HL-60 (cell line): ENCODE data around the gene COQ10B.

Experiments used
- CTCF ChIP-seq: IDR thresholded peaks from one replicate; pipeline ENCODE4 v1.5.1; 2011; ENCODE audit warnings: low read length, control low read depth, inconsistent platforms; ENCODE audit not compliant: insufficient read depth
- GABPA ChIP-seq: IDR thresholded peaks from 2 replicates; pipeline ENCODE4 v1.6.1; 2012; ENCODE audit warnings: low read depth
- POLR2AphosphoS5 ChIP-seq: IDR thresholded peaks from 2 replicates; pipeline ENCODE4 v1.6.1; 2012; ENCODE audit warnings: low read depth
- REST ChIP-seq: IDR thresholded peaks from 2 replicates; pipeline ENCODE4 v1.6.1; 2012; ENCODE audit warnings: low read depth; ENCODE audit not compliant: insufficient replicate concordance
- SPI1 ChIP-seq: IDR thresholded peaks from 2 replicates; pipeline ENCODE4 v1.6.1; 2012; ENCODE audit warnings: low read depth, mild to moderate bottlenecking, borderline replicate concordance

- TF ChIP-seq CTCF (no peak), REST (no peak), SPI1 (no peak), GABPA (no peak), POLR2AphosphoS5 (no peak)
Measured at GRCh38 chr2:197496695-197497094, 43.3 kb downstream of the COQ10B start.
